ENCODE data around the gene TEAD2. TPM values are rescaled to one million over a fixed set of nuclear protein-coding genes. Genes with fewer than 3 reads are reported as not detected.

TEAD2 gene
- polyA plus RNA-seq, 1 donor from 2014 or later = 1.0 TPM

DNA sequence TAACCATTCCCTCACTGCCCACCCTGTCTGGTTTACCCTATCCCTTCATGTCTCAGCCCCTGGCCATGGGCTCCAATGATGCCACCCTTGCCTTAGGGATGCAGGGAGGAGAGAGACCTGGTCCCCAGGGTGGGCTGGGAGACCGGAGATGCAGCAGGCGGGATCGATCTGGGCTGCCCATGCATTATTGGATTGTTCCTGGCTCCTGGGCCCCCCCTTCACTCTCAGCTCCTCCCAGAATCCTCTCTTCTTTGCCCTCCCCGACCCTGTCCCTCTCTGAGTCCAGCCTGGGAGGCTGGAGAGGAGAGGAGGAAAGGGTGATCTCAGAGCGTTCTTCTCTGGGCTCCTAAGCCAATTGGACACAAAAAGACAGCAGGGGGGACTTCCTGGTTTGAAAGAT lies 31.7 kb upstream of the TEAD2 start:
- Histone ChIP-seq H3K79me2 (replicated peaks; ENCODE audit: insufficient read depth, low read length) (no peaks in the 10 kb centered on the region), H3K36me3 (ENCODE audit: insufficient read depth, low read length) (no peaks in the 10 kb centered on the region), H3K9me3 (ENCODE audit: low read length) (no peaks in the 10 kb centered on the region), H3K27ac (ENCODE audit: low read length) (no peak overlapping the region), H3K4me2 (ENCODE audit: low read length) (no peak overlapping the region), H3K27me3 (ENCODE audit: insufficient read depth, low read depth, low read length) (no peaks in the 10 kb centered on the region), H2AFZ (ENCODE audit: low read depth, low read length) (no peak overlapping the region), H3K9ac (ENCODE audit: low read length) (no peak overlapping the region), H3K9me2 (ENCODE audit: insufficient read depth, low read length) (no peaks in the 10 kb centered on the region), H3K4me3 (ENCODE audit: low read length) (no peak overlapping the region), H4K20me1 (ENCODE audit: insufficient read depth) (no peaks in the 10 kb centered on the region), H3F3A (ENCODE audit: insufficient read depth, low read length, poor library complexity, severe bottlenecking) (no peaks in the 10 kb centered on the region)
- TF ChIP-seq TAF1 (IDR thresholded peaks at IDR 0.05; ENCODE audit: low read depth) (no peak), SMC3 (conservative IDR thresholded peaks at IDR 0.05; ENCODE audit: poor library complexity) (no peak), EZH2 (IDR thresholded peaks at IDR 0.05; ENCODE audit: borderline replicate concordance, insufficient read depth, low read length, poor library complexity, severe bottlenecking) (no peak), POLR2AphosphoS5 (IDR thresholded peaks at IDR 0.05) (no peak), EP300 (conservative IDR thresholded peaks at IDR 0.05; ENCODE audit: poor library complexity, severe bottlenecking) (no peak), RAD21 (conservative IDR thresholded peaks at IDR 0.05) (no peak), MXI1 (conservative IDR thresholded peaks at IDR 0.05; ENCODE audit: poor library complexity, severe bottlenecking) (no peak)
- TF ChIP-seq, protein P1, sequence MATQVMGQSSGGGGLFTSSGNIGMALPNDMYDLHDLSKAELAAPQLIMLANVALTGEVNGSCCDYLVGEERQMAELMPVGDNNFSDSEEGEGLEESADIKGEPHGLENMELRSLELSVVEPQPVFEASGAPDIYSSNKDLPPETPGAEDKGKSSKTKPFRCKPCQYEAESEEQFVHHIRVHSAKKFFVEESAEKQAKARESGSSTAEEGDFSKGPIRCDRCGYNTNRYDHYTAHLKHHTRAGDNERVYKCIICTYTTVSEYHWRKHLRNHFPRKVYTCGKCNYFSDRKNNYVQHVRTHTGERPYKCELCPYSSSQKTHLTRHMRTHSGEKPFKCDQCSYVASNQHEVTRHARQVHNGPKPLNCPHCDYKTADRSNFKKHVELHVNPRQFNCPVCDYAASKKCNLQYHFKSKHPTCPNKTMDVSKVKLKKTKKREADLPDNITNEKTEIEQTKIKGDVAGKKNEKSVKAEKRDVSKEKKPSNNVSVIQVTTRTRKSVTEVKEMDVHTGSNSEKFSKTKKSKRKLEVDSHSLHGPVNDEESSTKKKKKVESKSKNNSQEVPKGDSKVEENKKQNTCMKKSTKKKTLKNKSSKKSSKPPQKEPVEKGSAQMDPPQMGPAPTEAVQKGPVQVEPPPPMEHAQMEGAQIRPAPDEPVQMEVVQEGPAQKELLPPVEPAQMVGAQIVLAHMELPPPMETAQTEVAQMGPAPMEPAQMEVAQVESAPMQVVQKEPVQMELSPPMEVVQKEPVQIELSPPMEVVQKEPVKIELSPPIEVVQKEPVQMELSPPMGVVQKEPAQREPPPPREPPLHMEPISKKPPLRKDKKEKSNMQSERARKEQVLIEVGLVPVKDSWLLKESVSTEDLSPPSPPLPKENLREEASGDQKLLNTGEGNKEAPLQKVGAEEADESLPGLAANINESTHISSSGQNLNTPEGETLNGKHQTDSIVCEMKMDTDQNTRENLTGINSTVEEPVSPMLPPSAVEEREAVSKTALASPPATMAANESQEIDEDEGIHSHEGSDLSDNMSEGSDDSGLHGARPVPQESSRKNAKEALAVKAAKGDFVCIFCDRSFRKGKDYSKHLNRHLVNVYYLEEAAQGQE (IDR thresholded peaks at IDR 0.05; ENCODE audit: borderline replicate concordance) = no peak
- TF ChIP-seq, protein P2, sequence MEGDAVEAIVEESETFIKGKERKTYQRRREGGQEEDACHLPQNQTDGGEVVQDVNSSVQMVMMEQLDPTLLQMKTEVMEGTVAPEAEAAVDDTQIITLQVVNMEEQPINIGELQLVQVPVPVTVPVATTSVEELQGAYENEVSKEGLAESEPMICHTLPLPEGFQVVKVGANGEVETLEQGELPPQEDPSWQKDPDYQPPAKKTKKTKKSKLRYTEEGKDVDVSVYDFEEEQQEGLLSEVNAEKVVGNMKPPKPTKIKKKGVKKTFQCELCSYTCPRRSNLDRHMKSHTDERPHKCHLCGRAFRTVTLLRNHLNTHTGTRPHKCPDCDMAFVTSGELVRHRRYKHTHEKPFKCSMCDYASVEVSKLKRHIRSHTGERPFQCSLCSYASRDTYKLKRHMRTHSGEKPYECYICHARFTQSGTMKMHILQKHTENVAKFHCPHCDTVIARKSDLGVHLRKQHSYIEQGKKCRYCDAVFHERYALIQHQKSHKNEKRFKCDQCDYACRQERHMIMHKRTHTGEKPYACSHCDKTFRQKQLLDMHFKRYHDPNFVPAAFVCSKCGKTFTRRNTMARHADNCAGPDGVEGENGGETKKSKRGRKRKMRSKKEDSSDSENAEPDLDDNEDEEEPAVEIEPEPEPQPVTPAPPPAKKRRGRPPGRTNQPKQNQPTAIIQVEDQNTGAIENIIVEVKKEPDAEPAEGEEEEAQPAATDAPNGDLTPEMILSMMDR (IDR thresholded peaks at IDR 0.05; ENCODE audit: poor library complexity, severe bottlenecking) = no peak

DNA sequence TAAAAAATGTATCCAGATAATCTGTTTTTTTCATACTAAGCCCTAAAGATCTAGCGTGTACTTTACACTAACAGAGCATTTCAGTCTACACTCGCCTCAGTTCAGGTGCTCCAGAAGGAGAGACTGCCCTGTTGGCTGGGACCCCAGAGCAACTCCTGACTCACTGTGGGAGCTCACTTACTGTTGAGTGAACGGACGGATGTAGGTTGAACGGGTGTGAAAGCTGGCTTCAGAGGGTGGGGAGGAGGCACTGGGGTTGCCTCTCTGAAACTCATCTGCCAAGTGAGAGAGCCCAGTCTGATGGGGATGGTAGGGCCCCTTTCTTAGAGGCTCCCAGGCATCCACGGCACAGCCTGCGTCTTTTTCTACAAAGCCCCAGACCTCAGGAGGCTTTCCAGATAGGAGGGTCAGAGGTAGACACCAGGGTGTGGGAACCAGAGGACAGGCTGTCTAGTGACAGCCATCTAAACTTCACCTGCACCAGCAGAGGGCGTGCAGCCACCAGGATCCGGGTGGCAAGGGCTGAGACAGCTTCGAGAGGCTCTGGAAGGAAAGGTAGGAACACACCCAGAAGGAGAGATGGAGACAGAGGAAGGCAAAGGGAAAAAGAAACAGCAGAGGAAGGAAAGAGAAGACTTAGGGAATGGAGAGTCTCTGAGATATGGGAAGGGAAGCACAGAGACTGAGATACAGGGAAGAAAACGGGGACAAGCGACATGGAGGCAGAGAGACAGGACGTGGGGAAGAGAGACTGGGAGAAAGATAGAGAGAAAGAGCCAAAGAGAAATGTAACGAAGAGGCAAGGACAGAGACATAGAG lies 29.6 kb upstream of the TEAD2 start:
- Histone ChIP-seq H4K20me1 (ENCODE audit: insufficient read depth) (no peaks in the 10 kb centered on the region), H2AFZ (ENCODE audit: low read depth, low read length) (no peak overlapping the region), H3K9ac (ENCODE audit: low read length) (no peak overlapping the region), H3K79me2 (replicated peaks; ENCODE audit: insufficient read depth, low read length) (no peaks in the 10 kb centered on the region), H3K9me2 (ENCODE audit: insufficient read depth, low read length) (no peaks in the 10 kb centered on the region), H3K9me3 (ENCODE audit: low read length) (no peaks in the 10 kb centered on the region), H3K4me3 (ENCODE audit: low read length) (no peak overlapping the region), H3K27ac (ENCODE audit: low read length) (no peak overlapping the region), H3K36me3 (ENCODE audit: insufficient read depth, low read length) (no peaks in the 10 kb centered on the region), H3K4me2 (ENCODE audit: low read length) (no peak overlapping the region), H3K27me3 (ENCODE audit: insufficient read depth, low read depth, low read length) (no peaks in the 10 kb centered on the region), H3F3A (ENCODE audit: insufficient read depth, low read length, poor library complexity, severe bottlenecking) (no peaks in the 10 kb centered on the region)
- no peak for TF ChIP-seq TAF1 (IDR thresholded peaks at IDR 0.05; ENCODE audit: low read depth)
- TF ChIP-seq MXI1 (conservative IDR thresholded peaks at IDR 0.05; ENCODE audit: poor library complexity, severe bottlenecking) = no peak
- TF ChIP-seq POLR2AphosphoS5 (IDR thresholded peaks at IDR 0.05) = no peak
- peak; percentile 97 for TF ChIP-seq SMC3 (conservative IDR thresholded peaks at IDR 0.05; ENCODE audit: poor library complexity)
- TF ChIP-seq EP300 (conservative IDR thresholded peaks at IDR 0.05; ENCODE audit: poor library complexity, severe bottlenecking) = no peak
- TF ChIP-seq RAD21 (conservative IDR thresholded peaks at IDR 0.05) = peak; percentile 97
- TF ChIP-seq EZH2 (IDR thresholded peaks at IDR 0.05; ENCODE audit: borderline replicate concordance, insufficient read depth, low read length, poor library complexity, severe bottlenecking) = no peak
- TF ChIP-seq, protein P1 (IDR thresholded peaks at IDR 0.05; ENCODE audit: borderline replicate concordance) = no peak
- TF ChIP-seq, protein P2 (IDR thresholded peaks at IDR 0.05; ENCODE audit: poor library complexity, severe bottlenecking) = peak; percentile 96

All from neural cell (in vitro differentiated cells).